Measurements from ENCODE around the gene COL4A2.

DNA sequence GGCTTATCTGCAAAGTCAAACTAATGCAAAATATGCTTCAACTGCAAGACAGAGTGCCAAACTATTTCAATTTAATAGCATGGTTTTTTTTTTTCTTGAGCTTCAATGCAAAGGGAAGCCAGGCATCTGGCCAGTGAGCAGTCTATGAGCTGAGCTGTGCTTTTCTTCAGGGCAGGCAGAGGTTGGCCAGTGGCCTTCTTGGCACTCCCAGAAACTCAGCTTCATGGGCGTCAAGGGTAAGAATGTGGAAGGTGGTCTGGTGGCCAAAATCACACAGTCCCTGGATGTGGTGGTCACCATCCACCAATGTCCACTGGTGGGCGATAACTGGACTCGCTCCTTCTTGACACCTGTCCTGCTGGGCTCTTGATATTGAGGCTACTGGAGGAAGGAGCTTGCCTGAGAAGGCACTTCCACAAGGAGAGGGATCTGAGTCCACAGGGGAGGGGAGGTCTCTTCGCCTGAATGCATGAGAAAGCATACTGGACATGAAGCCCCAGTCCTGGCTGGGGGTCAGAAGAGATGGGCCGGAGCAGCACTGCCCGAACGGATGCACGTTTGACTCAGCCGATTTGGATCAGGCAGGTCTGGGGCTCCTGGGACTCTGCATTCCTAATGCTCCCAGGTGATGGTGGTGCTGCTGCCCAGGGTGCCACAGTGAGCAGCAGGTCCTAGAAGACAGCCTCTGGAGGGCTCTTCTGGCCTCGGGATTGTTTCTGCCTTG, 17.1 kb downstream of the COL4A2 start:
- no peak for TF ChIP-seq POLR2A (IDR thresholded peaks at IDR 0.05; ENCODE audit: low read depth)
- TF ChIP-seq, protein P1, sequence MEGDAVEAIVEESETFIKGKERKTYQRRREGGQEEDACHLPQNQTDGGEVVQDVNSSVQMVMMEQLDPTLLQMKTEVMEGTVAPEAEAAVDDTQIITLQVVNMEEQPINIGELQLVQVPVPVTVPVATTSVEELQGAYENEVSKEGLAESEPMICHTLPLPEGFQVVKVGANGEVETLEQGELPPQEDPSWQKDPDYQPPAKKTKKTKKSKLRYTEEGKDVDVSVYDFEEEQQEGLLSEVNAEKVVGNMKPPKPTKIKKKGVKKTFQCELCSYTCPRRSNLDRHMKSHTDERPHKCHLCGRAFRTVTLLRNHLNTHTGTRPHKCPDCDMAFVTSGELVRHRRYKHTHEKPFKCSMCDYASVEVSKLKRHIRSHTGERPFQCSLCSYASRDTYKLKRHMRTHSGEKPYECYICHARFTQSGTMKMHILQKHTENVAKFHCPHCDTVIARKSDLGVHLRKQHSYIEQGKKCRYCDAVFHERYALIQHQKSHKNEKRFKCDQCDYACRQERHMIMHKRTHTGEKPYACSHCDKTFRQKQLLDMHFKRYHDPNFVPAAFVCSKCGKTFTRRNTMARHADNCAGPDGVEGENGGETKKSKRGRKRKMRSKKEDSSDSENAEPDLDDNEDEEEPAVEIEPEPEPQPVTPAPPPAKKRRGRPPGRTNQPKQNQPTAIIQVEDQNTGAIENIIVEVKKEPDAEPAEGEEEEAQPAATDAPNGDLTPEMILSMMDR (IDR thresholded peaks at IDR 0.05): no peak

Data from esophagus muscularis mucosa (tissue), 3 donors.